DMS 273 (cell line): ENCODE results near the gene MYH6.

Experiments used
- DNase-seq: peaks from one replicate; lab custom pipeline; 2025; ENCODE audit not compliant: unreplicated experiment; lab: John Stamatoyannopoulos, UW

The MYH6 gene

GRCh38 chr14:23359722-23360447 lies 48.2 kb downstream of the MYH6 start:
- DNase-seq = no peak

- no peak for DNase-seq
These were observed 48.9 kb downstream of the MYH6 start for GRCh38 chr14:23359167-23359626.

GRCh38 chr14:23358553-23359166 lies 49.4 kb downstream of the MYH6 start:
- DNase-seq = no peak

GRCh38 chr14:23358042-23358441 lies 50.0 kb downstream of the MYH6 start:
- no peak for DNase-seq

GRCh38 chr14:23357261-23357660 lies 50.8 kb downstream of the MYH6 start:
- no peak for DNase-seq

- no peak for DNase-seq
These were observed 51.4 kb downstream of the MYH6 start for GRCh38 chr14:23356662-23357061.

- DNase-seq = no peak
These were observed 52.1 kb downstream of the MYH6 start for GRCh38 chr14:23355871-23356435.

GRCh38 chr14:23354990-23355389 lies 53.1 kb downstream of the MYH6 start:
- DNase-seq = no peak

- DNase-seq = no peak
These were observed 54.7 kb downstream of the MYH6 start for GRCh38 chr14:23353433-23353780.

- peak; percentile 90 for DNase-seq
These were observed 55.3 kb downstream of the MYH6 start, which contains the start of gene SLC22A17 for GRCh38 chr14:23352506-23353432. TSS of gene SLC22A17 (minus strand) at chr14:23352887.

- no peak for DNase-seq
These were observed 56.2 kb downstream of the MYH6 start for GRCh38 chr14:23351681-23352505.

GRCh38 chr14:23349156-23349845 lies 58.8 kb downstream of the MYH6 start:
- DNase-seq = no peak

GRCh38 chr14:23348297-23348655 lies 59.8 kb downstream of the MYH6 start:
- no peak for DNase-seq

- DNase-seq = no peak
These were observed 60.4 kb downstream of the MYH6 start for GRCh38 chr14:23347406-23348296.

GRCh38 chr14:23346693-23347405 lies 61.2 kb downstream of the MYH6 start:
- no peak for DNase-seq

- no peak for DNase-seq
These were observed 61.9 kb downstream of the MYH6 start for GRCh38 chr14:23345987-23346692.

GRCh38 chr14:23344481-23344880 lies 63.6 kb downstream of the MYH6 start:
- no peak for DNase-seq
